Measurements from ENCODE around the gene CFAP410.

DNA sequence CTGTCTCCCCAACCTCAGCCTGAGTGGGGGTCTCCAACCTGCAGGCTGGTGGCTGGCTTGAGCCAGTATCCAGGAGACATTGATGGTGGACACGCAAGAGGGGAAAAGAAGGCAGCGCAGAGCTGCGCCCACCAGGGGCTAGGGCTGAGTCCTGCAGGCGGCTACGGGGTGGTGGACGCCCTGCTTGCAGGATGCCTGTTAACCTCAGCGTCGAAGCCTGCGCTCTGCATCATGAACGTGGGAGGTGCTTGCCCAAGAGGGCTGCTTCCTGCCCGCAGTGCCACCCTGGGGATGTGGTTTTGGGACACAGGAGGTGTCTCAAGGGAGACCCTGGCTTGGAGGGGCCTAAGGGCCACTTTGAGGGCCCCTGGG is 11.6 kb downstream of the CFAP410 start:
- no peak for TF ChIP-seq CHD2 (IDR thresholded peaks at IDR 0.05; ENCODE audit: low read depth, low read length)
- no peak for TF ChIP-seq NAIF1 (CRISPR knock-in tag; IDR thresholded peaks at IDR 0.05; ENCODE audit: borderline replicate concordance)
- TF ChIP-seq, protein P1, sequence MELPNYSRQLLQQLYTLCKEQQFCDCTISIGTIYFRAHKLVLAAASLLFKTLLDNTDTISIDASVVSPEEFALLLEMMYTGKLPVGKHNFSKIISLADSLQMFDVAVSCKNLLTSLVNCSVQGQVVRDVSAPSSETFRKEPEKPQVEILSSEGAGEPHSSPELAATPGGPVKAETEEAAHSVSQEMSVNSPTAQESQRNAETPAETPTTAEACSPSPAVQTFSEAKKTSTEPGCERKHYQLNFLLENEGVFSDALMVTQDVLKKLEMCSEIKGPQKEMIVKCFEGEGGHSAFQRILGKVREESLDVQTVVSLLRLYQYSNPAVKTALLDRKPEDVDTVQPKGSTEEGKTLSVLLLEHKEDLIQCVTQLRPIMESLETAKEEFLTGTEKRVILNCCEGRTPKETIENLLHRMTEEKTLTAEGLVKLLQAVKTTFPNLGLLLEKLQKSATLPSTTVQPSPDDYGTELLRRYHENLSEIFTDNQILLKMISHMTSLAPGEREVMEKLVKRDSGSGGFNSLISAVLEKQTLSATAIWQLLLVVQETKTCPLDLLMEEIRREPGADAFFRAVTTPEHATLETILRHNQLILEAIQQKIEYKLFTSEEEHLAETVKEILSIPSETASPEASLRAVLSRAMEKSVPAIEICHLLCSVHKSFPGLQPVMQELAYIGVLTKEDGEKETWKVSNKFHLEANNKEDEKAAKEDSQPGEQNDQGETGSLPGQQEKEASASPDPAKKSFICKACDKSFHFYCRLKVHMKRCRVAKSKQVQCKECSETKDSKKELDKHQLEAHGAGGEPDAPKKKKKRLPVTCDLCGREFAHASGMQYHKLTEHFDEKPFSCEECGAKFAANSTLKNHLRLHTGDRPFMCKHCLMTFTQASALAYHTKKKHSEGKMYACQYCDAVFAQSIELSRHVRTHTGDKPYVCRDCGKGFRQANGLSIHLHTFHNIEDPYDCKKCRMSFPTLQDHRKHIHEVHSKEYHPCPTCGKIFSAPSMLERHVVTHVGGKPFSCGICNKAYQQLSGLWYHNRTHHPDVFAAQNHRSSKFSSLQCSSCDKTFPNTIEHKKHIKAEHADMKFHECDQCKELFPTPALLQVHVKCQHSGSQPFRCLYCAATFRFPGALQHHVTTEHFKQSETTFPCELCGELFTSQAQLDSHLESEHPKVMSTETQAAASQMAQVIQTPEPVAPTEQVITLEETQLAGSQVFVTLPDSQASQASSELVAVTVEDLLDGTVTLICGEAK (IDR thresholded peaks at IDR 0.05): no peak
- TF ChIP-seq, protein P1 (CRISPR knock-in tag; IDR thresholded peaks at IDR 0.05): no peak
- TF ChIP-seq POLR2A (IDR thresholded peaks at IDR 0.05; ENCODE audit: insufficient read depth in 1 of 2, low read depth in 2 of 2, low read length in 2 of 2): 0 out of 4 replicates have a peak, but pooled peaks of 1 of the 2 experiments have one; percentile 16
- TF ChIP-seq, protein P2, sequence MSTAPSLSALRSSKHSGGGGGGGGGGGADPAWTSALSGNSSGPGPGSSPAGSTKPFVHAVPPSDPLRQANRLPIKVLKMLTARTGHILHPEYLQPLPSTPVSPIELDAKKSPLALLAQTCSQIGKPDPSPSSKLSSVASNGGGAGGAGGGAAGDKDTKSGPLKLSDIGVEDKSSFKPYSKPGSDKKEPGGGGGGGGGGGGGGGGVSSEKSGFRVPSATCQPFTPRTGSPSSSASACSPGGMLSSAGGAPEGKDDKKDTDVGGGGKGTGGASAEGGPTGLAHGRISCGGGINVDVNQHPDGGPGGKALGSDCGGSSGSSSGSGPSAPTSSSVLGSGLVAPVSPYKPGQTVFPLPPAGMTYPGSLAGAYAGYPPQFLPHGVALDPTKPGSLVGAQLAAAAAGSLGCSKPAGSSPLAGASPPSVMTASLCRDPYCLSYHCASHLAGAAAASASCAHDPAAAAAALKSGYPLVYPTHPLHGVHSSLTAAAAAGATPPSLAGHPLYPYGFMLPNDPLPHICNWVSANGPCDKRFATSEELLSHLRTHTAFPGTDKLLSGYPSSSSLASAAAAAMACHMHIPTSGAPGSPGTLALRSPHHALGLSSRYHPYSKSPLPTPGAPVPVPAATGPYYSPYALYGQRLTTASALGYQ (CRISPR knock-in tag; IDR thresholded peaks at IDR 0.05): no peak
- TF ChIP-seq SMAD1 (CRISPR knock-in tag; IDR thresholded peaks at IDR 0.05; ENCODE audit: borderline replicate concordance, low read depth): no peak
- TF ChIP-seq ZC3H4 (CRISPR knock-in tag; IDR thresholded peaks at IDR 0.05; ENCODE audit: borderline replicate concordance): no peak
- TF ChIP-seq RAD51 (IDR thresholded peaks at IDR 0.05; ENCODE audit: borderline replicate concordance): no peak
- TF ChIP-seq, protein P3, sequence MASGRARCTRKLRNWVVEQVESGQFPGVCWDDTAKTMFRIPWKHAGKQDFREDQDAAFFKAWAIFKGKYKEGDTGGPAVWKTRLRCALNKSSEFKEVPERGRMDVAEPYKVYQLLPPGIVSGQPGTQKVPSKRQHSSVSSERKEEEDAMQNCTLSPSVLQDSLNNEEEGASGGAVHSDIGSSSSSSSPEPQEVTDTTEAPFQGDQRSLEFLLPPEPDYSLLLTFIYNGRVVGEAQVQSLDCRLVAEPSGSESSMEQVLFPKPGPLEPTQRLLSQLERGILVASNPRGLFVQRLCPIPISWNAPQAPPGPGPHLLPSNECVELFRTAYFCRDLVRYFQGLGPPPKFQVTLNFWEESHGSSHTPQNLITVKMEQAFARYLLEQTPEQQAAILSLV (CRISPR knock-in tag; IDR thresholded peaks at IDR 0.05; ENCODE audit: borderline replicate concordance): no peak
- no peak for TF ChIP-seq SP5 (CRISPR knock-in tag; IDR thresholded peaks at IDR 0.05; ENCODE audit: borderline replicate concordance, low read depth)
- TF ChIP-seq CREB1 (IDR thresholded peaks at IDR 0.05): no peak
- TF ChIP-seq CREB1 (CRISPR knock-in tag; IDR thresholded peaks at IDR 0.05): no peak
- TF ChIP-seq, protein P4, sequence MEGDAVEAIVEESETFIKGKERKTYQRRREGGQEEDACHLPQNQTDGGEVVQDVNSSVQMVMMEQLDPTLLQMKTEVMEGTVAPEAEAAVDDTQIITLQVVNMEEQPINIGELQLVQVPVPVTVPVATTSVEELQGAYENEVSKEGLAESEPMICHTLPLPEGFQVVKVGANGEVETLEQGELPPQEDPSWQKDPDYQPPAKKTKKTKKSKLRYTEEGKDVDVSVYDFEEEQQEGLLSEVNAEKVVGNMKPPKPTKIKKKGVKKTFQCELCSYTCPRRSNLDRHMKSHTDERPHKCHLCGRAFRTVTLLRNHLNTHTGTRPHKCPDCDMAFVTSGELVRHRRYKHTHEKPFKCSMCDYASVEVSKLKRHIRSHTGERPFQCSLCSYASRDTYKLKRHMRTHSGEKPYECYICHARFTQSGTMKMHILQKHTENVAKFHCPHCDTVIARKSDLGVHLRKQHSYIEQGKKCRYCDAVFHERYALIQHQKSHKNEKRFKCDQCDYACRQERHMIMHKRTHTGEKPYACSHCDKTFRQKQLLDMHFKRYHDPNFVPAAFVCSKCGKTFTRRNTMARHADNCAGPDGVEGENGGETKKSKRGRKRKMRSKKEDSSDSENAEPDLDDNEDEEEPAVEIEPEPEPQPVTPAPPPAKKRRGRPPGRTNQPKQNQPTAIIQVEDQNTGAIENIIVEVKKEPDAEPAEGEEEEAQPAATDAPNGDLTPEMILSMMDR (CRISPR knock-in tag; IDR thresholded peaks at IDR 0.05): no peak
- no peak for TF ChIP-seq TARDBP (CRISPR knock-in tag; IDR thresholded peaks at IDR 0.05)
